ENCODE measurements around the gene SYCP2L.

- TF ChIP-seq POLR2A (IDR thresholded peaks at IDR 0.05; ENCODE audit: low read length) (no peak), CTCF (IDR thresholded peaks at IDR 0.05) (no peak), HOXA7 (CRISPR knock-in tag; IDR thresholded peaks at IDR 0.05) (no peak), JUNB (IDR thresholded peaks at IDR 0.05) (no peak), EP300 (IDR thresholded peaks at IDR 0.05) (no peak), SREBF2 (IDR thresholded peaks at IDR 0.05) (no peak), NFE2L2 (conservative IDR thresholded peaks at IDR 0.05; ENCODE audit: low read length) (no peak), KDM1A (IDR thresholded peaks at IDR 0.05; ENCODE audit: low read depth) (no peak)
These were observed 34.4 kb upstream of the SYCP2L start for GRCh38 chr6:10852361-10852960.

All from A549 (cell line).